ENCODE data around the gene ZNF354B.

DNA sequence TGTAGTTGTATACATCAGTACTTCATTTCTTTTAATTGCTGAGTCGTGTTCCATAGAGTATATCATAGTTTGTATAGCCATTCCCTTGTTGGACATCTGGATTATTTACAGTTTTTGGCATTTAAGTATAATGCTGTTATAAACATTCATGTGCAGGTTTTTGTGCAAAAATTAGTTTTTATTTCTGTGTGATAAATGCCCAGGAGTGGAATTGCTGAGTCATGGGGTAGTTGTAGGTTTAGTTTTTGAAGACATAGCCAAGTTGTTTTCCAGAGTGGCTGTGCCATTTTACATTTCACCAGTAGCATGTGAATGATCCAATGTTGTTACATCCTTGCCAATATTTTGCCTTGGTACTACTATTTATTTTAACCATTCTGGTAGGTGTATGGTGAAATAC is 12.5 kb downstream of the ZNF354B start:
- TF ChIP-seq POLR2AphosphoS5 (IDR thresholded peaks at IDR 0.05; ENCODE audit: borderline replicate concordance, low read depth, low read length): no peak
- no peak for TF ChIP-seq FOXP2 (optimal IDR thresholded peaks at IDR 0.05; ENCODE audit: control extremely low read depth, extremely low read length, insufficient read depth)
- TF ChIP-seq EZH2 (IDR thresholded peaks at IDR 0.05): no peak
